Lung (tissue), 12 donors: ENCODE measurements around the gene KRTCAP3. TPM values are rescaled to one million over a fixed set of nuclear protein-coding genes. Genes with fewer than 3 reads are reported as not detected.

Source experiments
- ATAC-seq: fragments of 200-7000 bp; cut with Tn5 transposase; one replicate; pipeline ENCODE4 v1.9.1; 2020; ENCODE audit warnings: moderate number of reproducible peaks; ENCODE audit not compliant: insufficient read depth, low FRiP score
- DNase-seq, 3 donors: peaks; one replicate each; pipeline ENCODE4 v3.0.0-alpha.2; 2013 to 2017
- H3K27ac ChIP-seq, 2 donors: one replicate each; pipeline ENCODE4 v1.5.1; 2013; ENCODE audit warnings: mild to moderate bottlenecking in 2 of 2, moderate library complexity in 2 of 2, control low read depth in 1 of 2, inconsistent platforms in 1 of 2, low read depth in 1 of 2, low read length in 1 of 2
- H3K27me3 ChIP-seq, 3 donors: one replicate each; pipeline ENCODE4 v1.5.1; 2013; ENCODE audit warnings: low read length in 2 of 3; ENCODE audit not compliant: control insufficient read depth in 3 of 3, insufficient read depth in 3 of 3
- H3K36me3 ChIP-seq, 4 donors: one replicate each; pipeline ENCODE4 v1.5.1; 2013; ENCODE audit warnings: low read length in 4 of 4, mild to moderate bottlenecking in 1 of 4, moderate library complexity in 1 of 4; ENCODE audit not compliant: control insufficient read depth in 4 of 4, insufficient read depth in 4 of 4
- H3K4me1 ChIP-seq, 5 donors: one replicate each; pipeline ENCODE4 v1.5.1; 2013; ENCODE audit warnings: low read length in 5 of 5, mild to moderate bottlenecking in 2 of 5, moderate library complexity in 1 of 5; ENCODE audit not compliant: control insufficient read depth in 5 of 5, insufficient read depth in 5 of 5
- H3K4me3 ChIP-seq: one replicate; pipeline ENCODE4 v1.5.1; 2013; ENCODE audit warnings: mild to moderate bottlenecking, control low read depth, moderate library complexity
- H3K9ac ChIP-seq, 2 donors: one replicate each; pipeline ENCODE4 v1.5.1; 2013; ENCODE audit warnings: low read length in 2 of 2, control low read depth in 1 of 2; ENCODE audit not compliant: insufficient read depth in 1 of 2
- H3K9me3 ChIP-seq, 4 donors: one replicate each; pipeline ENCODE4 v1.5.1; 2013; ENCODE audit warnings: low read length in 3 of 4, mild to moderate bottlenecking in 1 of 4, moderate library complexity in 1 of 4; ENCODE audit not compliant: control insufficient read depth in 4 of 4, insufficient read depth in 3 of 4
- CTCF ChIP-seq: IDR thresholded peaks from 2 replicates; pipeline ENCODE4 v1.5.1; 2012; ENCODE audit warnings: mild to moderate bottlenecking; ENCODE audit errors: control extremely low read depth, extremely low read depth
- WGBS, 2 donors: extraction: QIAGEN DNeasy Blood & Tissue Kit; methylation state at CpG; one replicate each; pipeline ENCODE4 v1.1.7; 2013; 5-methylcytosine and 5-hydroxymethylcytosine counted together
- polyA plus RNA-seq, 2 donors: library from polyadenylated mRNA; stranded (reverse); fragments of 200-250 nt; gene quantifications; one replicate each; pipeline ENCODE4 v1.2.1, GENCODE V29; 2013
- total RNA-seq, 2 donors: library from RNA; depleted of rRNA in 1 of 2; stranded (reverse); fragments of >200 nt in 1 of 2; gene quantifications; one replicate each; pipeline ENCODE4 v1.2.1, GENCODE V29; 2014 to 2021
- donor health status: control.
- donor health status: control.
- donor health status: Bipolar disorder and iron deficiency.
- donor health status: healthy.
- donor health status: DM: yes; HTN: yes; CAD: no.

Gene KRTCAP3
- total and polyA plus RNA-seq, 4 donors = 13.6 to 50.2 (median 37.7) TPM

DNA sequence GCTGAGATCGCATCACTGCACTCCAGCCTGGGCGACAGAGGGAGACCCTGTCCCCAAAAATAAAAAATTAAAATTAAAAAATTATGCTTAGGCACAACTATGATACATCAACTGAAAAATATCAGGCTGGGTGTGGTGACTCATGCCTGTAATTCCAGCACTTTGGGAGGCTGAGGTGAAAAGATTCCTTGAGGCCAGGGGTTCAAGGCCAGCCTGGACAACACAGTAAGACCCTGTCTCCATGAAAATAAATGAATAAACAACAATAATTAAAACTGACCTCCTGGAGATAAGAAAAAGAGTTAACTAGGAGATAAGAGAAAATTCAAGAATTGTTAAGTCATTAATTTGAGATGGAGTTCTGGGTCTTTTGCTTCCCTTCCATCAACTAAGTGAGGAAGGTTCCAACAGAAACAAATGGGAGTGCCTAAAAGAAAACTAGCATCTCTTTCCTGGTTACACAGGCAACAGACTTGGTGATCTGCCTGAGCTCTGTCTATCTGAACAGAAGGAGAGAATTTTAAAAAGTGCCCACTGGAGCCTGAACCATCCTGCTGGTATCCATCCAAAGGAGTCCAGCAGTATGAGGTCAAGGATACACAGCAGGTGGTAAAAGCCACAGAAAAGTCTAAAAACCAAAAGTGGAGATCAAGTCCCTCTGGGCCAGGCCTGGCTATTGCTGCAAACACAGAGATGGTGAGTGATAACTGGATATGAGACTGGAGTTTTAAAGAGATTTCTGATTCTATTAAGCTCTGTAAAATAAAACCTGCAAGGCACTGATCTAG, 41.6 kb upstream of the KRTCAP3 start:
- no peak for DNase-seq
- H3K27ac ChIP-seq = no peak overlapping the region
- no peaks in the 10 kb centered on the region for H3K9me3 ChIP-seq
- ATAC-seq = no peak
- peaks cover 0 to 3% (median 0%) of the 10 kb centered on the region in 5 donors for H3K4me1 ChIP-seq
- WGBS, 2 donors = 96 to 98% methylated on average over 2 of the region's 2 CpGs
- no peak for TF ChIP-seq CTCF
- peaks cover 0 to 7% (median 2%) of the 10 kb centered on the region in 4 donors for H3K36me3 ChIP-seq
- H3K27me3 ChIP-seq = no peaks in the 10 kb centered on the region
- no peak overlapping the region for H3K9ac ChIP-seq
- no peak overlapping the region for H3K4me3 ChIP-seq

- DNase-seq (peak; percentile 41 to 58 (median 47)), ATAC-seq (no peak)
- Histone ChIP-seq H3K4me1 (peaks cover 0 to 18% (median 4%) of the 10 kb centered on the region in 5 donors), H3K36me3 (peaks cover 0 to 4% (median 3%) of the 10 kb centered on the region in 4 donors), H3K9me3 (no peaks in the 10 kb centered on the region), H3K4me3 (no peak overlapping the region), H3K27ac (no peak overlapping the region), H3K9ac (peak overlapping the region; percentile 39 to 72), H3K27me3 (no peaks in the 10 kb centered on the region)
- TF ChIP-seq CTCF = peak; percentile 8
- WGBS, 2 donors = 52 to 56% methylated on average over 16 of the region's 16 CpGs
Measured at GRCh38 chr2:27407798-27408491, 34.2 kb upstream of the KRTCAP3 start.

DNA sequence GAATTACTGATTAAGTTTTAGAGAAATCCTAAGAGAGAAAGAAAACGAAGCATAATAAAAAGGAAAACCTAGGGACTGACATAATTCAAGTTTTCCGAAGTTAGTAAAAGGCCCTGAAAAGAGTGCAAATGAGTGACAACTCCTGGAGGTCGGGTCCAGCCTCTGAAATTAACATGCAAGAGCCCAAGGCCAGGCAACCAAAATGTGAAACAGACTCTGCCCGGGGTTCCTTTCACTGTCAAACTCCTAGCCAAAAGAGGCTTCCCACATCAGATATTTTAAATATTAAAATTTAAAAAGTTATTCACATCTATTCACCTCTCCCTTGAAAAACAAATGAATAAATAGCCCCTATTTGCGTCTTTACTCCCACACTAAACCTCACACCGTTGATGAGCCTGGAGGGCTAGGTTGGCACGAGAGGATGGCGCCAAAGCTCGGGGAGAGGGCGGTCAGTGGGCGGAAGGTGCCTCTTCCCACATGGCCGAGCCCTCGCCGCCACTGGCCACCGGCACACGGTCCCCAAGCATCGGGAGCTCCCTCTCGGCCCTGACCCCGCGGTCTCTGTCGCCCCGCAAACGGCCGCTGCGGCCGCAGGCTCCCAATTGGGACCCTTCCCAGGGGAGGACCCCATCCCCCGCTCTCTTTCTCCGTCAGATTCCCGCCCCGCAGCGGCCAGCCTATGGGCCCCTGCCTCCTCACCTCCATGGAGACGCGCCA, 33.4 kb upstream of the KRTCAP3 start:
- no peak for TF ChIP-seq CTCF
- Histone ChIP-seq H3K9ac (peak overlapping the region; percentile 39 to 72), H3K27ac (peak overlapping the region; percentile 91 to 93), H3K9me3 (no peaks in the 10 kb centered on the region), H3K27me3 (no peaks in the 10 kb centered on the region), H3K4me1 (peaks cover 0 to 18% (median 4%) of the 10 kb centered on the region in 5 donors), H3K36me3 (peaks cover 0 to 4% (median 3%) of the 10 kb centered on the region in 4 donors), H3K4me3 (peak overlapping the region; percentile 88)
- ATAC-seq = peak; percentile 32
- DNase-seq = no peak
- WGBS, 2 donors = 0 to 1% methylated on average over 22 to 33 of the region's 33 CpGs
